T-helper 2 cell treated with Interferon-gamma antibody and Interleukin-4, amounts not matched to agents 100 ng/mL and 5 ng/mL, for 36 hours (primary cell): Measurements from ENCODE around the gene INSRR. TPM values are rescaled to one million over a fixed set of nuclear protein-coding genes. Genes with fewer than 3 reads are reported as not detected.

Experiments used
- intact Hi-C: fragments of 100-400 bp; cut with micrococcal nuclease; formaldehyde crosslinking; loops from one replicate; pipeline ENCODE4 v1.15.1; 2023
- total RNA-seq: library from RNA; stranded (reverse); gene quantifications from 2 replicates; pipeline ENCODE4 v1.2.3, GENCODE V29; 2022

INSRR gene
- total RNA-seq, 1 donor from 2014 or later: 0.14 TPM

DNA sequence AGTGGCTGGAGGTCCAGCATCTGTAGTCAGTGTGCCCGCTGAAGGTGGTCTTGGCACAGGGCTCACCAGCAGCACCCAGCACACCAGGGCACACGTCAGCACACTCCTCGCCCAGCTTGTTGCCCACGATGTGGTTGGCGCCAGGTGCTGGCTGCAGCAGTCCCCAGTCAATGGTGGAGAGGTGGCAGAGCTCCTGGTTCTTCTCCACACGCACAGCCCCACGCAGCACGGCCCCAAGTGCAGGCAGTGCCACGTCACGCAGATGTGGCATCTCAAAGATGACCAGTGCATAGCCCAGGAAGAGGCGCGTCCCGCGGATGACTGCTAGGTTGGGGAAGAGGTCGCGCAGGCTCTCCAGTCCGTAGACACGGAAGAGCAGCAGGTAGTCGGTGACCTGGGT is 5.2 kb downstream of the INSRR start:
- intact Hi-C loops: no loop called here

DNA sequence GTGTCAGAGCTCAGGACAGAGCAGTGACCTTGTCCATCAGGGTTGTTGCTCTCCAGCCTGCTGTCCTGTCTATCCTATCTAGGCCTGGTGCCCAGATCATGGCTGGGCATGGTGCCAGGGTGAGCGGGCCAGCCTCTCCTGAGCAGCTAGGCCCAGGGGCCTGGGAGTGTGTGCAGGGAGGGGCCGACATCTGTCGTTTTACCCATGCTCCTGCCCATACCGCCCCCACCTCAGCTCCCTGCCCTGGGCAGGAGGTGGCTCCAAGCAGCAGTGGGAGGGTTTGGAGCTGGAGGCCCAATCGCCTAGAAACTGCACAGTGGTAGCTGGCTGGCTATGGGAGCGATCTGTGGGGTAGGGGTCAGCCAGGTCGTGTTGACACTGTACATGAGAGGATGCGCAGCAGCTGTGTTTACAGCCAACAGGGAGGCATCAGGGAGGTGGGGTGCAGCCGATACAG is 6.5 kb downstream of the INSRR start:
- intact Hi-C loops: no loop called here

DNA sequence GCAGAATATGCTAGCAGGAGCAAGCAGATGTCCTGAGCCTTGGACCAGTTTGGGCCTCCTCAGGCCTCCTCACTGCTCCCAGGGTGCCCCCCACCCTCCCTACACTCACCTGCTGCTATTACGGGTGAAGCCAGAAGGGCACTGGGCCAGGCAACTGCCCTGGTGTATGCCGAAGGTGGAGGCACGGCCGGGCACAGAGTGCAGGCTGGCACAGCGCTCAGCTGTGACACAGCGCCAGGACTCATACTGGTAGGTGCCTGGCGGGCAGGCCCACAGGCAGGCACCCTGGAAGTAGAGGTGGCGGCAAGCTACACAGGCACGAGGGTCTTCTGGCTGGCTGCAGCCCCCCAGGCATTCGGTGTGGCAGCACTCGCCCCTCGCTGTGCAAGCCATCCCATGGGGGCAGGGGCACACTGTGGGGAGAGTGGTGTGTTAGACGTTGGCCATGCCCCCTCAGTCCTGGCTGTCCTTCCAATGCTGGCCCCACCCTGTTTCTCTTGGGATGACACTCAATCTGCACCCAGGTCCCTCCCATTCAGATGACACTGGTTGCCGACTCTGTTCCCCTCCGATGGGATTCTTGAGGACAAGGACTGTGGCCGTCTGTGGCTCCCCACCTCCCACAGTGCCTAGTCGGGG is 7.0 kb downstream of the INSRR start:
- intact Hi-C loops: no loop called here

DNA sequence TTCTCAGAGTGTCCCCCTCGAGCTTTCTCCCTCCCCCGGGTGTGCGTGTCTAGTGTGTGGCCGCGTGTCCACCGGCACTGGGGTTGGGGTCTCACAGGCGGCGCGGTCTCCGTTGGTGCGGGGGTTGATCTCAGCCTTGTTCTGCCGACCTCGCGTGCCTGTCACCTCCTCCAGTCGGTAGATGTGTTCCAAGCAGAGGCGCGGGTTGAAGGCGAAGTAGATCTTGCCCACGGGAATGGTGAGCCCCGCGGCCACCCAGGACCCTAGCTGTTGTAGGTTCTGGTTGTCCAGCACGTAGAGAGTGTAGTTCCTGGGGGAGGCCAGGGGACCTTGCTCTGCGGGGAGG is 9.8 kb downstream of the INSRR start:
- intact Hi-C loops: no loop called here

DNA sequence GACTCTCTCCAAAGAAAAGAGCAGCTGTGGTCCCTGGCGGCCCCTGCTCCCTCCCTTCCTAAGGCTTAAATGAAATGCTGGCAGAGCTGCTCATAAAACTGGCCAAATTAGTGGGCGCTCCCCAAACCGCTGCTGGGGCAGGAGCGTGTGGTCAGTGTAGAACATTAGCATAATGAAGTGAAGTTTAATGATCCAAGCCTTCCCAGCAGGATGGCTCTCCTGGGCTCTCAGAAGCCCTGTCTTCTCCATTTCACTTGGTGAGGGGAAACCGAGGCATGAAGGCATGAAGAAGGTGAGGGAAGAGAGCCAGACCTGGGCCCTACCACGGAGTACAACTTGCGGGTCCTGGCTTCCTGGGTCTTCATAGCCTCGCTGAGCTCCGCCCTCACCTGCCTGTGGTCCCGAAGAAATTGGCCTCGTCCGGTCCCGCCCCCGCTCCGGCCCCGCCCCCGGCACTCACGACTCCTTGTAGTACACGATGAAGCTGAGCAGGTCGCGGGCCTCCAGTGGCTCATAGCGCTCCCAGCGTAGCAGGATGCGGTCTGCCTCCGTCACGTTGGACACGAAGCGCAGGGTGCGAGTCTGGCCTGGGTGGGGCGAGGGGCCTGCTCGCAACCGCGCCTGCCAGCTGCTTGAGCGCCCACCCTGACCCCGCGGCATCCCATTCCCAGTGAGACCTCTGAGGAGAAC is 10.3 kb downstream of the INSRR start:
- intact Hi-C loops: no loop called here

DNA sequence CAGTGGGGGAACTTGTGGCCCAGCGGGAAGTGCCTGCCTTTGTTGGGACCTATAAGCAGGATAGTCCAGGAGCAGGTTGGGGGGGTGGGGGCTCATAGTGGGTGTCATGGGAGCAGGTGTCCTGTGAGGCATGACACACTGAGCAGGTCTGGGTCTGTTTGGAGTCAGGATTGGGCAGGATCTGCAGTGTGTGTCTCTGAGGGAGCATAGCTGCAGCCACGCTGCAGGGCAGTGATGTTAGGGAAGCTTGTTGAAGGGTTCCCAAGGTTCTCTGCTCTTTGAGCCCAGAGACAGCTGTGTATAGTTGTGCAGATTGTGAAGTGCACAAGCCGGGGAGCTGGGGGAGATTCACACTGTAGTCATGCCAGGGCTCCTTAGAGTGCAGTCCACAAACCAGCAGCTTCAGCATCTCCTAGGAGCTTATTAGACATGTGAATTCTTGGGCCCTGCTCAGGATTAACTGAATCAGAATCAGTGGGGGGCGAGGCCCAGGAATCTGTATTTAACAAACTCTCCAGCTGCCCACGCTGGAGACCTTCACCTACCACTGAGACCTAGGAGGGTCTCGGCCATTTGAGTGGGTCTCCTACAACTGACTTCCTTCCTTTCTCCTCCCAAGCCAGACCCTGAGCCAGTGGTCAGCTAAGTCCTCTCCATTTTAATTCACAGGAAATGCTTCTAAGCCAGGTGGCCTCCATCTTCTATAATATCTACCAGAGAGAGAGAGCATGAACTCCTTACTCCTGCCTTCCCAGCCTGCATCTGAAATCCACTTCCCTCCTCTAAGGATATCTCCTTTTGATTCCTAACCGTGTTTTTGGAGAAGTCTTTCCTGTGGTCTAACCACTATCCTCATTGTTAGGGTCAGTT is 11.1 kb downstream of the INSRR start:
- intact Hi-C loops: no loop called here

DNA sequence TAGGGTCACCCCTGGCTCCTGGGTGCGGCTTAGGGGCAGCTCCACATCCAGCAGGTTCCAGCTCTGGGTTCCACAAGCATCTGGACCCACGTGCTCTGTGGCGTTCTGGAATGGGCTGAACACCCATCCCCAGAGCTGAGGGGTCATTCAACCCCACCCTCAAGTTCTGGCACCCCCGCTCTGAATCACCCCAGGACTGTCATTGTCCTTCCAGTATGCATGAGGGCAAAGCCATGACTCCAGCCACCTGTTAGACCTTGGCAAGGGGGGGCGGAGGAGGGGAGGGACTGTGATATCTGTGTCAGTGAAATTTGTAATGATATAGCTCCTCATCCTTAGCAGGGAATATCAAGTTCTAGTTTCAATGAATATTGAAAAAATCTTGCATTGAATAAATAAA is 12.3 kb downstream of the INSRR start:
- intact Hi-C loops: no loop called here

DNA sequence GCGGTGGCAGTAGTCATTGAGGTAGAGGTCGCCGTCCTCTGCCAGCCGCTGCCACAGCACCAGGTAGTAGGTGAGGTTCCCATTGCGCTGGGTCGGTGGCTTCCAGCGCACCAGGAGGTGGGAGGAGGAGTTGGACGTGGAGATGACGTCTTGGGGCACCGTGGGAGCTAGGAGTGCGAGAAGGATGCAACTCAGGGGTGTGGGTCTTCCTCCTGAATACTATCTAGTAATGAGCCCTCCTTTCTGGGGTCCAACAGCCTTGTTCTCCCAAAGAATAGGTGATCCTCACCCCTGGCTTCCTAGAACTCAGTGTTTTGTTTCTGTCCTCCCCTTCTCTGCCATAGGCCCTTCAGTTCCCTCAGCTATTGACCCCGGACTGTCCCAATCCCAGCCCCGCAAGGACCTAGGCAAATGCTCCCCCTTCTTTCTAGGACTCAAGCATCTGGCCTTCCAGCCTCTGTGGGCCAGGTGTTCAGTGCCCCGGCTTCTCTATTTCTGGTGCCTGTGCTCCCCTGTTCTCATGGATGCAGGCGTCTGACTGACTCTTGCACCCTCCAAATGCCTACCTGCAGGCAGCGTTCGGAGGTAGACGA is 12.9 kb downstream of the INSRR start:
- intact Hi-C loops: no loop called here

DNA sequence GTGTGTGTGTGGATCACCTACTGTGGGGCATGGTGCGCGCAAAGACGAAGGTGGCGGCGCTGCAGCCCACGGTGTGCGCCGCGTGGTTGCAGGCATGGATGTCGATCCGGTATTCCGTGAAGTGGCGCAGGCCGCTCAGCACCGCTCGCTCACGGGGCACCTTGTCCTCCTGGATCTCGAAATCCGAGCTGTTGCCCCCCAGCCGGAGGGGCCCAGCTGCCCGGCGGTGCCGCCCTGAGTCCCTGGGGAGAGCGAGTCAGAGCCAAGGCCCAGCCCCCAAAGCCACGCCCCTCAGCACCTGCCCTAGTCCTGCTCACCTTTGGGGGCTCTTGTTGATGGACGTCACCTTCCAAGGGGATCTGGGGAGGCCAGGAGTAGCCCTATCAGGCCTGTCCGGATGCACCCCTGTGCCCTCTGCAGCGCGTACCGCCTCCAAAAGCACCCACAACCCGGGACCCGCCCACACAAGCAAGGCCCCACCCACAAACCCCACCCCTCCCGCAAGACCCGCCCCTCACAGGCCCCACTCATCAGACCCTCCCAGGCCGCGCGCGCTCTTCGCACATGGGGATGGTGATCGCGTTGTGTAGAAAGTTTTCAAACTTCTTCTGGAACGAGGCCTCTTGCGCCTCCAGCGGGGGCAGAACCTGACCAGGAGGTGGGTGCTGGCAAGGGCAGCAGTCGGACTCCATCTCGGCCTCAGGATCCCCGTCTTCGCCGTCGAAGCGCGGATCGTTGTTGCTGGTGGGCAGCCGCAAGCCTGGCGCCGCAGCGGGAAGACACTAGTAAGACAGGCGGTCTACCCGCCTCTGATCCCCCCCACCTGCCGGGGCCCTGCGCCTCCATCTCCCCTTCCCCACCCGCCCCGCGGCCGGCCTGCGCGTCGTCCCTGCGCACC is 13.6 kb downstream of the INSRR start:
- intact Hi-C loops: no loop called here

DNA sequence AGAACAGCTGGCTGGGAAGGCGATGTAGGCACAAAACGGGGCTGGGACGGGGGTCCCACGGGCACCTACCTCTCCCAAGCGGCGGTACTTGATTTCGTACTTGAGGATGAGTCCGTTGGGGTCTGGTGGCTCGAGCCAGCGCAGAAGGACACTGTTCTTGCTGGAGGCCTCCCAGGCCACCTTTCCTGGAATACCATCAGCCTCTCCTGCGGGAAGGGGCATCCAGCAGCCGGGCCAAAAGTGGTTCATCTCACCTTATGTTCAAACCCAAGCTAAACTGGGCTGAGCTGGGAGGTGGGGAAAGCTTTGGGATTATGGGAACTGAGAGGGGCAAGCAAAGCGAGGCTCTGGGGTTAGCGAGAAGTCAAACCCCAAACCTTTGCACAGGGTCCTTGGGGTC is 14.3 kb downstream of the INSRR start:
- intact Hi-C loops: no loop called here

DNA sequence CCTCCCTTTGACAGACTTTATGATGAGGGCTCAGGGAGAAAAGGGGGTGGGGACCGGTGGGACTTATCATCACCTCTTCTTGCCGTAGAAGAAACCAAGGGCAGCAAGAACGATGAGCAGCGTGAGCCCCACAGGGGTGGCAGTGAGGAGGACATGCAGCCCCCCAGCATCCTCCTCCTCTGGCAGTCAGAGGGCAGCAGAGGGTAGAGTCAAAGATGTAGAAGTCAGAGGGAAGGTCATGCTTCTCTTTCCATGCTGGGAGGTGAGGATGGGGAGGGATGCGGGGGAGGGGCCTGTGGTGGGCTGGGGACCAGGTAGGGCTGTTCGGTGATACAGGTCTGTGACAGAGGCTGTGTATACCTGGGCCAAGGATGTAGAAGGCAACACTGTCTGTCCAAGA is 14.8 kb downstream of the INSRR start:
- intact Hi-C loops: no loop called here

DNA sequence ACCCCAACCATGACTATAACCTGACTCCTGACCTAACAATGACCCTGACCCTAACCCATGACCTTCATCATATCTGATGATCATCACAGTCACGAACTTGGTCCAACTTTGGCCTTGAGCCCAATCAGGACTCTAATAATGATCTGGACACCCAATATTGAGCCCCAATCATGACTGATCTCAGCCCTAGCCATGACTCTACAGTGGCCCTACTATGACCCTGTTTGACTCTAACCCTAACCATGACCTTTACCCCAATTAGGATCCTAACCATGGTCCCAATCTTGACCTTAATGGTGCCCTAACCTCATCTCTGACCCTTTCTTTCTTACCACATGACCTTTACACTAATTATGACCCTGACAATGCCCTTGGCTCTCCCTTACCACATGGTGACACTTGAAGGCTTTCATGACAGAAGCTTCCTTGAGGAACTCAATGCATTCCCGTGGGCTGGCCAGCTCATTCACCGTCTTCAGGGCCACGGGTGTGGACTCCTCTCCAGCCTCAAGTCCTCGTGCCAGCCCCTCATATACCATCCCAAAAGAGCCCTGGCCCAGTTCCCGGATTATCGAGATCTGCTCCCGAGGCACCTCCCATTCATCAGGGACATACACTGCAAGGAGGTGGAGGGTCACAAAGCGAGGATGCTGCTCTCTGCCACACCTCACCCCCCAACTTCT is 16.2 kb downstream of the INSRR start:
- intact Hi-C loops: no loop called here

DNA sequence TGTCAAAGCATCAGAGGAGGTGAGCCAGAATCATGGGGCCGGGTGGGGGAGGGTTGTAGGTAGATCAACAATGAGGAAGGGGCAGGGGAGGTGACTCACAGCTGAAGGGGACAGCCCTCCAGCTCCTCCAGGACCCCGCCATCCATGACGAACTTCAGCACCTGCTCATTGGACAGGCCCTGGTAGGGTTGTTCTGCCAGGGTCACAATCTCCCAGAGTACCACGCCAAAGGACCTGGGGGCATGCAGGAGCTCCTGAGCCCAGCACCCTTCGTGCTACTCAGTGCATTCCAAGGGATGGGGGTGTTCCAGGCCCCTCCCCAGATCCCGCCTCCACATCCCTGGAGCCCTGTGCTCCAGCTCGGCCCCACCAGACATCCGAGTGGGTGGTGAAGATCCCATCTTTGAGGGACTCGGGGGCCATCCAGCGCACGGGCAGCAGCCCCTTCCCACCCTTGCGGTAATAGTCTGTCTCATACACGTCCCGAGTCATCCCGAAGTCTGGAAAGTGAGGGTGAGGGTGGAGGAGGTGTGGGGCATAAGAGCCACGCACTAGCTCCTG is 17.5 kb downstream of the INSRR start:
- intact Hi-C loops: no loop called here

DNA sequence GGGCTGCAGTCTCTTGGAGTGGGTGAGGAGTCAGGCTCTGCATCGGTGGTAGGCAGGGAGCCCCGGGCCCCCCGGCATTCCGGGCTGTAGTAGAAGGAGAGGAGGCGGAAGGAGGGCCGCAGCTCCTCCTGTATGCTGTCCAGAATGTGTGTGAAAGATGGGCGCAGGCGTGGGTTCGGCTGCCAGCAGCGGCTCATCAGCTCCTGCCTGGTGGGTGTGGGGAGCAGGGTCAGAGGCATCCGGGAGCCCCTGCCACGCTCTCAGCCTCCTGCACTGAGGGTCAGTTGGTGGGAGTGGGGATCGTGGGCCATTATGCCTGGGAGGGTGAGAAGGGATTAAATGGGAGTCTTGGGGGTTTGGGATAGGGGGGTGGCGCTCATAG is 18.0 kb downstream of the INSRR start:
- intact Hi-C loops: no loop called here

DNA sequence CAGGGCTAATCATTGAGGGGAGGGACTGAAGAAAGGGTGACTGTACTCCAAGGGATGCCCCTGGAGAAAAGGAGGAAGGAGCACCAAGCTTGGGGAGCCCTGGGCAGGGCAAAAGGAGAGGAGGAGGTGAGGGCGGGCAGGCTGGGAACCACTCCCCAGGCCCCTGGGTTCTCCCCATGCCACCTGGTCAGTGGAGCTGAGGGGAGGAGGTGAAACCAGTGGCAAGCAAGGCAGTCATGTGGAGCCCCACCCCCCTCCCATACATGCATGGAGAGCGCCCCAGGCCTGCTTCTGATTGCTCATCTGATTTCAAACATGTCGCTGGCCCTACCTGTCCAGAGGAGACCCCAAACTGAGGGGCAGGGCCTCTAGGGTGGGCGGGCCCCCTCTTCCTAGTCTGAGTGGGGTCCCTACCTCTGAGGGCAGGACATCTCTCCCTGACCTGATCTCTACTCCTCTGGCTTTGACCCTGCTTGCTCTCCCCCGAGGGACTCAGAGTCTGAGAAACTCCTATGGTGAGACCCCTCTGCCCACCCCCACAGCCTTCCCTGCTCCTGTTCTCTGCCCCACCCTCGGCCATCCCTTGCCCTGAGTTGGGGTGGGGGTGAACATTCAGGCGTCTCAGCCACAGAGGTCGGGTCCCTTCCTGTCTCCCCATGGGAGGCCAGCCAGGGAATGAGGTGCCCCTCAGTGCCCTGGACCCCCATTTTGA is 18.6 kb downstream of the INSRR start:
- intact Hi-C loops: no loop called here

DNA sequence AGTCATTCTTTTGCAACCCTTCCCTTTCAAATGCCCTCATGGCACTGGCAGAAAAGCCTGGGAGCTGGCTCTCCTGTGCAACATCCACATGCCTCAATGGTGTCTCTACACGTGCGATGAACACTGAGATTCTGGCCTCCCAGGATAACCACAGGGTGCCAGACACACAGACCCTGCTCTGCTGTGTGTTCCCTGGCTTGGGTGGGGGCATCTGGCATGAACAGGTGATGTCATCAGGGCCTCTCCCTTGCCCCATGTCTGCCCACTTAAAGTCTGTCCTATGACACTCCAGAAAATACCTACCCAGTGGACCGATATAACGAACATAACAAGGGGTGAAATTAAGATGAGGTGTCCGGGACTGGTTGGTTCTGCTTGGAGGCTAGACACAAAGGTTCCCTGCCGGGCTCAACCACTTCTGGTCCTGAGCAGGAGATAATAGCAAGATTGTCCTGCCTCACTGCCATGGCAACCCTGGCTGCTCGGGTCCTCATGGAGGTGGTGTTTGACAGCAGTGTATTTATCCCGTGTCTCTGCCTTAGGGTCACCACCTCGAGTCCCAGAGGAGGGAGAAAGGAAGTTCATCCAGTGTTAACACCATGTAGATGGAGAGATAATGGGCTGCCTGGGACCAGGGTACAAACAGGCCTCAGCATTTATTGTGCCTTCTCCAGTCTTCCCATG is 19.3 kb downstream of the INSRR start:
- intact Hi-C loops: loop anchor here (2.0 kb wide), 2 partner anchors 23 to 51 kb away; partner anchors contain the start of gene SH2D2A

DNA sequence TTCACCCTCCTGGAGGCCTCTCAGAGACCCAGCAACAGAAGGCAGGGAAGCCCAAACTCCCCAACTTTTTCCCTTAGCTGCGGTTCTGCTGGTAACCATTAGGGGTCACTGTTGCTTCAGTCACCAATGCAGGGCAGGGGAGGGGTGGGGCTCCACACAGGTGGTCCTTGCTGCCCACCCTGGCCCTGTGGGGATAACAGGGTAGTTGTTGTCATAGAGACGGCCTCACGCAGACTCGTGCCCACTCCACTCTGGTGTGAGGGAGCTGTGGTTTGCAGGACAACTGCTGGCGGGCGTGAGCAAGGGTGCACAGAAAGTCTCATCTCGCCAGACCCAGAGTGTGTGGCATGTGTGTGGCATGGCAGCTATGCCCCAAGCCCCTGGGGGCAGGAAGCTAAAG is 19.9 kb downstream of the INSRR start:
- intact Hi-C loops: loop anchor here (2.0 kb wide), 2 partner anchors 22 to 52 kb away; partner anchors contain the start of gene SH2D2A

DNA sequence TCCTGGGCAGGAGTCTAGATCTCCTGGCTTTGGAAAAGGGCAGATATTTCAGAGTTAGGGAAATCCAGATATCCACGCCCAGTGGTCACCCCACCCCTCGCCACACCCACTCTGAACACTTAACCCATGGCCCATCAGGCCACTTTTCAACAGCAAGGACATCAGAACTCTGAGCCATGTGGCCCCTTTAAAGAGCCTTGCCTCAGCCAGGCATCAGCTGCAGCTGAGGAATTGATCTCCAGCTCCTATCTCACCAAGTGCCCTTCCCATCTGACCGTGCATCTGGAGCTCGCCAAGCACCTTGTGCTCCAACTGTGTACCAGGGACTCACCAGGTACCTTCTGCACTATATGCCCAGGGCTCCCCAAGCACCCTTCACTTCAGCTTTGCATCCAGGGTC is 22.0 kb downstream of the INSRR start:
- intact Hi-C loops: no loop called here
